Retinal pigment epithelial cell (primary cell): ENCODE measurements around the gene INAVA.

Source experiments
- DNase-seq: peaks from one replicate; pipeline ENCODE4 v3.0.0-alpha.2; 2010; ENCODE audit warnings: low read depth
- H3K4me3 ChIP-seq: 2 replicates; pipeline ENCODE4 v1.5.1; 2011; ENCODE audit warnings: mild to moderate bottlenecking, low read length, control low read depth, moderate library complexity
- CTCF ChIP-seq: conservative IDR thresholded peaks from 2 replicates; pipeline ENCODE4 v1.5.1; 2011; ENCODE audit warnings: low read depth, low read length, control low read depth, inconsistent platforms

Gene INAVA

GRCh38 chr1:200887036-200887435, 7.7 kb upstream of the INAVA start:
- no peak for DNase-seq
- no peak overlapping the region for H3K4me3 ChIP-seq
- no peak for TF ChIP-seq CTCF

DNA sequence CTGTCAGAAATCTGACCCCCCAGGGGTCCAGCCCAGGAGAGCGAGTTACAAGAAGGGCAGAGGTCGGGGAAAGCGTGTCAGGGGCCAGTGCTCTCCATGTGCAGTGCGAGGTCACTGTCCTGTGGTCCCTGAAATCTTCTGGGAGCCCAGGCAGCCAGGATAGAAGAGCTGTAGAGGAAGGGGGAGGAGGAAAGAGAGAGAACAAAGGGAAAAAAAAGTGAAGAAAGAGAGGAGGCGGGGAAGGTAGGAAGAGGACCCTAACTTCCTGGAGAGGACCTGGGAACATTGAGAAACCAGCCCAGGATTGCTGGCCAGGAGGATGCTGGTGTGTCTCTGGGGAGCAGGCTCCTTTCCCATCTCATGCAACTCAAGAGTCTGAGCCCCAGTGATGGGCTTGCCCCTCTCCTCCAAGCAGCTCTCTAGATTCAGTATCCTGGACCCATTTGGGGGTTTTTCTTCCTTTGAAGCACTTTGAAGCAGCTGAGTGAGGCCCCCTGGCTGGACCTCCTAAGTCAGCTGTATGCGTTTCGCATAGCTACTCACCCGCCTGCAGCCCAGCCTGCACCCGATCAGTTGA, 6.8 kb upstream of the INAVA start:
- H3K4me3 ChIP-seq = no peak overlapping the region
- no peak for TF ChIP-seq CTCF
- DNase-seq = no peak

- no peak for DNase-seq
- TF ChIP-seq CTCF = no peak
- no peak overlapping the region for H3K4me3 ChIP-seq
Measured at GRCh38 chr1:200888349-200888838, 6.3 kb upstream of the INAVA start.

- TF ChIP-seq CTCF = no peak
- H3K4me3 ChIP-seq = no peak overlapping the region
- DNase-seq = no peak
Measured at GRCh38 chr1:200889571-200889970, 5.1 kb upstream of the INAVA start.

DNA sequence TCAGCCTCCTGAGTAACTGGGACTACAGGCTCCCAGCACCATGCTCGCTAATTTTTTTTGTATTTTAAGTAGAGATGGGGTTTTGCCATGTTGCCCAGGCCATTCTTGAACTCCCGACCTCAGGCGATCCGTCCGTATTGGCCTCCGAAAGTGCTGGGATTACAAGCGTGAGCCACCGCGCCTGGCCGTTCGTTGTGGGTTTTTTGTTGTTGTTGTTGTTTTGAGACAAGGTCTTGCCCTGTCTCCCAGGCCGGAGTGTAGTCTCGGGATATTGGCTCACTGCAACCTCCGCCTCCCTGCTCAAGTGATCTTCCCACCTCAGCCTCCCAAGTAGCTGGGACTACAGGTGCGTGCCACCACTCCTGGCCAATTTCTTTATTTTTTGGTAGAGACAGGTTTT, 4.7 kb upstream of the INAVA start:
- no peak for DNase-seq
- no peak overlapping the region for H3K4me3 ChIP-seq
- no peak for TF ChIP-seq CTCF

- peak; percentile 69 for TF ChIP-seq CTCF
- DNase-seq = no peak
- peak overlapping the region; percentile 63 for H3K4me3 ChIP-seq
Measured at GRCh38 chr1:200890818-200891773, 3.6 kb upstream of the INAVA start.

GRCh38 chr1:200891774-200892157, 2.9 kb upstream of the INAVA start:
- no peak for DNase-seq
- TF ChIP-seq CTCF = no peak
- peak overlapping the region; percentile 63 for H3K4me3 ChIP-seq
